Astrocyte of the cerebellum (primary cell): Measurements from ENCODE around the gene PRKCE.

Experiments used
- DNase-seq: peaks from one replicate; pipeline ENCODE4 v3.0.0-alpha.2; 2011; ENCODE audit warnings: low read depth
- H3K4me3 ChIP-seq: 2 replicates; pipeline ENCODE4 v1.5.1; 2011; ENCODE audit warnings: mild to moderate bottlenecking, low read depth, low read length, moderate library complexity
- CTCF ChIP-seq: IDR thresholded peaks from 2 replicates; pipeline ENCODE4 v1.5.1; 2012; ENCODE audit warnings: low read length, low read depth, moderate library complexity, mild to moderate bottlenecking; ENCODE audit errors: missing control alignments
- in situ Hi-C: cut with HindIII; loops from 2 replicates; pipeline ENCODE4 v1.10.0; 2017; ENCODE audit warnings: low sequenced_read_pairs

The PRKCE gene

GRCh38 chr2:45899926-45900325 lies 248.5 kb downstream of the PRKCE start:
- no peak for DNase-seq
- in situ Hi-C loops = no loop called here
- TF ChIP-seq CTCF = no peak
- no peak overlapping the region for H3K4me3 ChIP-seq

GRCh38 chr2:45901468-45902032 lies 250.1 kb downstream of the PRKCE start:
- TF ChIP-seq CTCF = no peak
- in situ Hi-C loops = no loop called here
- no peak for DNase-seq
- H3K4me3 ChIP-seq = no peak overlapping the region

- TF ChIP-seq CTCF = no peak
- DNase-seq = no peak
- no peak overlapping the region for H3K4me3 ChIP-seq
- in situ Hi-C loops = no loop called here
Observed at GRCh38 chr2:45902380-45902779, 250.9 kb downstream of the PRKCE start.

- DNase-seq = no peak
- in situ Hi-C loops = no loop called here
- no peak for TF ChIP-seq CTCF
- no peak overlapping the region for H3K4me3 ChIP-seq
Observed at GRCh38 chr2:45902781-45903375, 251.4 kb downstream of the PRKCE start.

GRCh38 chr2:45904267-45904945 lies 252.9 kb downstream of the PRKCE start:
- no peak for TF ChIP-seq CTCF
- no peak overlapping the region for H3K4me3 ChIP-seq
- in situ Hi-C loops = no loop called here
- DNase-seq = no peak

- no peak for TF ChIP-seq CTCF
- H3K4me3 ChIP-seq = no peak overlapping the region
- in situ Hi-C loops = no loop called here
- DNase-seq = no peak
Observed at GRCh38 chr2:45904946-45905631, 253.6 kb downstream of the PRKCE start.
